ENCODE results near the gene KRTAP12-2.
A peak's percentile ranks its signal among the peaks of the same experiment; 100 is the strongest.

The KRTAP12-2 gene

GRCh38 chr21:44626673-44627143 lies 40.0 kb downstream of the KRTAP12-2 start, which contains the start of gene KRTAP10-9:
Gene KRTAP10-9, plus strand, starts transcription at chr21:44627093. Its CDS starts 79 bp downstream, at chr21:44627172.
- no peak for DNase-seq (ENCODE audit: low spot score)

- DNase-seq (ENCODE audit: low spot score) = no peak
Observed at GRCh38 chr21:44626262-44626661, 40.5 kb downstream of the KRTAP12-2 start.

GRCh38 chr21:44625756-44626155 lies 41.0 kb downstream of the KRTAP12-2 start:
- DNase-seq (ENCODE audit: low spot score) = no peak

GRCh38 chr21:44623575-44623974 lies 43.2 kb downstream of the KRTAP12-2 start:
- no peak for DNase-seq (ENCODE audit: low spot score)

- DNase-seq (ENCODE audit: low spot score) = no peak
Observed at GRCh38 chr21:44619886-44620285, 46.8 kb downstream of the KRTAP12-2 start.

GRCh38 chr21:44618909-44619308 lies 47.8 kb downstream of the KRTAP12-2 start:
- DNase-seq (ENCODE audit: low spot score) = no peak

- DNase-seq (ENCODE audit: low spot score) = peak; percentile 29
Observed at GRCh38 chr21:44618504-44618903, 48.2 kb downstream of the KRTAP12-2 start.

- DNase-seq (ENCODE audit: low spot score) = no peak
Observed at GRCh38 chr21:44617071-44617501, 49.6 kb downstream of the KRTAP12-2 start.

GRCh38 chr21:44616591-44616926 lies 50.2 kb downstream of the KRTAP12-2 start:
- no peak for DNase-seq (ENCODE audit: low spot score)
